Measurements from ENCODE around the gene THAP4. TPM values are rescaled to one million over a fixed set of nuclear protein-coding genes. Genes with fewer than 3 reads are reported as not detected.
A peak's percentile ranks its signal among the peaks of the same experiment; 100 is the strongest.

Gene THAP4
- total RNA-seq, 1 donor from 2014 or later: 42.5 TPM

- TF ChIP-seq CTCF (IDR thresholded peaks at IDR 0.05; ENCODE audit: unreplicated experiment): no peak
- H3K9me3 Mint-ChIP-seq (ENCODE audit: unreplicated experiment): no peaks in the 10 kb centered on the region
- no peaks in the 10 kb centered on the region for H3K4me1 Mint-ChIP-seq (ENCODE audit: unreplicated experiment)
- H3K27ac Mint-ChIP-seq (ENCODE audit: unreplicated experiment): no peak overlapping the region
- peaks cover 8% of the 10 kb centered on the region for H3K27me3 Mint-ChIP-seq (ENCODE audit: unreplicated experiment)
- H3K4me3 Mint-ChIP-seq (ENCODE audit: unreplicated experiment): peak overlapping the region; percentile 33
- peaks cover 9% of the 10 kb centered on the region for H3K36me3 Mint-ChIP-seq (ENCODE audit: low read depth, unreplicated experiment)
- DNase-seq (ENCODE audit: low spot score): no peak
Measured at GRCh38 chr2:241678784-241679540, 42.0 kb upstream of the THAP4 start.

- DNase-seq (ENCODE audit: low spot score): no peak
- no peaks in the 10 kb centered on the region for H3K4me1 Mint-ChIP-seq (ENCODE audit: unreplicated experiment)
- peaks cover 11% of the 10 kb centered on the region for H3K27me3 Mint-ChIP-seq (ENCODE audit: unreplicated experiment)
- H3K27ac Mint-ChIP-seq (ENCODE audit: unreplicated experiment): no peak overlapping the region
- TF ChIP-seq CTCF (IDR thresholded peaks at IDR 0.05; ENCODE audit: unreplicated experiment): no peak
- H3K36me3 Mint-ChIP-seq (ENCODE audit: low read depth, unreplicated experiment): peaks cover 15% of the 10 kb centered on the region
- no peak overlapping the region for H3K4me3 Mint-ChIP-seq (ENCODE audit: unreplicated experiment)
- H3K9me3 Mint-ChIP-seq (ENCODE audit: unreplicated experiment): no peaks in the 10 kb centered on the region
Measured at GRCh38 chr2:241678307-241678706, 41.3 kb upstream of the THAP4 start.

- H3K36me3 Mint-ChIP-seq (ENCODE audit: low read depth, unreplicated experiment): peaks cover 18% of the 10 kb centered on the region
- no peaks in the 10 kb centered on the region for H3K9me3 Mint-ChIP-seq (ENCODE audit: unreplicated experiment)
- H3K27me3 Mint-ChIP-seq (ENCODE audit: unreplicated experiment): peaks cover 11% of the 10 kb centered on the region
- no peak overlapping the region for H3K4me3 Mint-ChIP-seq (ENCODE audit: unreplicated experiment)
- H3K4me1 Mint-ChIP-seq (ENCODE audit: unreplicated experiment): no peaks in the 10 kb centered on the region
- no peak overlapping the region for H3K27ac Mint-ChIP-seq (ENCODE audit: unreplicated experiment)
- no peak for DNase-seq (ENCODE audit: low spot score)
- TF ChIP-seq CTCF (IDR thresholded peaks at IDR 0.05; ENCODE audit: unreplicated experiment): no peak
Measured at GRCh38 chr2:241677392-241677791, 40.4 kb upstream of the THAP4 start.

GRCh38 chr2:241676665-241677064 lies 39.7 kb upstream of the THAP4 start:
- H3K4me3 Mint-ChIP-seq (ENCODE audit: unreplicated experiment): peak overlapping the region; percentile 7
- H3K36me3 Mint-ChIP-seq (ENCODE audit: low read depth, unreplicated experiment): peaks cover 18% of the 10 kb centered on the region

More at GRCh38 chr2:241676665-241677064, 39.7 kb upstream of the THAP4 start:
- peaks cover 11% of the 10 kb centered on the region for H3K27me3 Mint-ChIP-seq (ENCODE audit: unreplicated experiment)
- peak overlapping the region; percentile 18 for H3K27ac Mint-ChIP-seq (ENCODE audit: unreplicated experiment)
- DNase-seq (ENCODE audit: low spot score): no peak
- H3K4me1 Mint-ChIP-seq (ENCODE audit: unreplicated experiment): no peaks in the 10 kb centered on the region
- TF ChIP-seq CTCF (IDR thresholded peaks at IDR 0.05; ENCODE audit: unreplicated experiment): no peak
- no peaks in the 10 kb centered on the region for H3K9me3 Mint-ChIP-seq (ENCODE audit: unreplicated experiment)
